ENCODE data around the gene MIA. TPM values are rescaled to one million over a fixed set of nuclear protein-coding genes. Genes with fewer than 3 reads are reported as not detected.

Gene MIA
- total and polyA plus RNA-seq, 2 of the 4 experiments (the other 2 are of a cell fraction), result 0.44 TPM; not detected in 1

- Histone ChIP-seq H3K56ac (ENCODE audit: extremely low read depth, insufficient read depth, low read length) (no peak overlapping the region), H3K18ac (ENCODE audit: low read depth, low read length) (no peak overlapping the region), H3K4me3 (ENCODE audit: insufficient read depth, low read depth, low read length) (no peak overlapping the region), H3K9me1 (ENCODE audit: insufficient read depth, low read length) (no peaks in the 10 kb centered on the region), H3K9ac (ENCODE audit: low read depth, low read length) (no peak overlapping the region), H3K36me3 (ENCODE audit: control insufficient read depth, insufficient read depth, low read length) (no peaks in the 10 kb centered on the region; the same call in 1 of the 2 replicates), H2AK9ac (replicated peaks; ENCODE audit: low read depth, low read length, poor library complexity) (no peak overlapping the region), H2AK5ac (ENCODE audit: low read depth, low read length) (no peak overlapping the region), H4K20me1 (ENCODE audit: insufficient read depth, low read length) (peaks cover 6% of the 10 kb centered on the region; the same call in 1 of the 2 replicates), H3K27ac (ENCODE audit: insufficient read depth, low read length) (no peak overlapping the region), H3K9me3 (ENCODE audit: control insufficient read depth, insufficient read depth, low read length) (no peaks in the 10 kb centered on the region), H4K8ac (ENCODE audit: low read depth in 2 of 2, low read length in 2 of 2) (no peak overlapping the region), H3K79me1 (ENCODE audit: low read depth in 1 of 2, low read length in 2 of 2) (peaks cover 0 to 9% of the 10 kb centered on the region in 2 experiments; a peak in 2 of 4 replicates), H2AFZ (replicated peaks; ENCODE audit: low read length, poor library complexity) (no peak overlapping the region), H2BK15ac (ENCODE audit: low read depth, low read length) (no peak overlapping the region), H3K23ac (ENCODE audit: low read depth, low read length) (no peak overlapping the region), H2BK20ac (ENCODE audit: low read depth, low read length) (no peak overlapping the region), H3K4me1 (ENCODE audit: control insufficient read depth, insufficient read depth, low read length) (peaks cover 12% of the 10 kb centered on the region), H4K91ac (ENCODE audit: insufficient read depth, low read depth, low read length) (no peak overlapping the region), H3K14ac (replicated peaks; ENCODE audit: low read depth, low read length) (no peak overlapping the region), H4K5ac (ENCODE audit: low read depth, low read length) (no peak overlapping the region), H2BK5ac (ENCODE audit: low read depth, low read length, poor library complexity, severe bottlenecking) (no peak overlapping the region), H2BK120ac (ENCODE audit: low read depth, low read length) (no peak overlapping the region), H3K4ac (ENCODE audit: low read depth, low read length) (no peak overlapping the region), H3K4me2 (ENCODE audit: low read depth, low read length) (no peak overlapping the region), H3K27me3 (ENCODE audit: control insufficient read depth, insufficient read depth, low read length) (no peaks in the 10 kb centered on the region)
- in situ Hi-C loops (cut with MboI; ENCODE audit: low sequenced_read_pairs), result no loop called here
- BruUV-seq (replicated peaks), result no TSS peak
- DNase-seq (no peak), ATAC-seq (ENCODE audit: low read depth) (no peak)
- ChIA-PET CTCF (interaction anchor here (0.6 kb wide), 1 partner anchor 17 kb away, joined by 3 read pairs; no protein-coding TSS in a partner anchor), POLR2A (ENCODE audit: unreplicated experiment) (no interaction called here)
- dilution Hi-C loops (cut with HindIII; ENCODE audit: low sequenced_read_pairs, unreplicated experiment), result no loop called here
- intact Hi-C loops (cut with micrococcal nuclease), result no loop called here
- no CpG with 5 or more reads among the region's 4 CpGs for WGBS, 2 experiments (ENCODE audit: extremely low coverage in 2 of 2, insufficient read length in 1 of 2)
- TF ChIP-seq SMC3 (IDR thresholded peaks at IDR 0.05; ENCODE audit: low read depth, low read length), result no peak
- TF ChIP-seq MAZ (IDR thresholded peaks at IDR 0.05; ENCODE audit: borderline replicate concordance, low read depth, low read length), result no peak
- TF ChIP-seq MAFK (IDR thresholded peaks at IDR 0.05; ENCODE audit: low read depth, low read length), result no peak
- no peak for TF ChIP-seq BHLHE40 (IDR thresholded peaks at IDR 0.05; ENCODE audit: low read depth, low read length)
- no peak for TF ChIP-seq POLR2A (IDR thresholded peaks at IDR 0.05; ENCODE audit: low read depth, low read length)
- no peak for TF ChIP-seq CEBPB (IDR thresholded peaks at IDR 0.05; ENCODE audit: low read depth, low read length)
- no peak for TF ChIP-seq CHD1 (IDR thresholded peaks at IDR 0.05; ENCODE audit: low read depth, low read length)
- TF ChIP-seq CTCF (conservative IDR thresholded peaks at IDR 0.05; ENCODE audit: low read depth, low read length), result no peak
- TF ChIP-seq NFE2L2 (IDR thresholded peaks at IDR 0.05; ENCODE audit: low read depth, low read length), result no peak
- no peak for TF ChIP-seq RAD21 (IDR thresholded peaks at IDR 0.05; ENCODE audit: low read length)
- TF ChIP-seq USF2 (IDR thresholded peaks at IDR 0.05; ENCODE audit: low read depth, low read length), result no peak
- TF ChIP-seq RCOR1 (IDR thresholded peaks at IDR 0.05; ENCODE audit: insufficient replicate concordance, low read length), result no peak
- TF ChIP-seq MXI1 (IDR thresholded peaks at IDR 0.05; ENCODE audit: borderline replicate concordance, low read depth, low read length), result no peak
These were observed 39.9 kb downstream of the MIA start for GRCh38 chr19:40815223-40815622.
